ACHN (cell line): ENCODE data around the gene PHLPP1.
"Not testable (repeated sequence)": the region's sequence is repeated elsewhere in the genome, so short reads cannot be mapped to it uniquely, and the experiment has no call there.

Source experiments
- DNase-seq: peaks from one replicate; pipeline ENCODE4 v3.0.0-alpha.2; 2015
- in situ Hi-C: cut with HindIII; loops from 2 replicates; pipeline ENCODE4 v1.10.0; 2017; ENCODE audit warnings: low sequenced_read_pairs, low pct_ligation_motif_present, low pct_unique_long_range_greater_than_20kb

Gene PHLPP1

DNA sequence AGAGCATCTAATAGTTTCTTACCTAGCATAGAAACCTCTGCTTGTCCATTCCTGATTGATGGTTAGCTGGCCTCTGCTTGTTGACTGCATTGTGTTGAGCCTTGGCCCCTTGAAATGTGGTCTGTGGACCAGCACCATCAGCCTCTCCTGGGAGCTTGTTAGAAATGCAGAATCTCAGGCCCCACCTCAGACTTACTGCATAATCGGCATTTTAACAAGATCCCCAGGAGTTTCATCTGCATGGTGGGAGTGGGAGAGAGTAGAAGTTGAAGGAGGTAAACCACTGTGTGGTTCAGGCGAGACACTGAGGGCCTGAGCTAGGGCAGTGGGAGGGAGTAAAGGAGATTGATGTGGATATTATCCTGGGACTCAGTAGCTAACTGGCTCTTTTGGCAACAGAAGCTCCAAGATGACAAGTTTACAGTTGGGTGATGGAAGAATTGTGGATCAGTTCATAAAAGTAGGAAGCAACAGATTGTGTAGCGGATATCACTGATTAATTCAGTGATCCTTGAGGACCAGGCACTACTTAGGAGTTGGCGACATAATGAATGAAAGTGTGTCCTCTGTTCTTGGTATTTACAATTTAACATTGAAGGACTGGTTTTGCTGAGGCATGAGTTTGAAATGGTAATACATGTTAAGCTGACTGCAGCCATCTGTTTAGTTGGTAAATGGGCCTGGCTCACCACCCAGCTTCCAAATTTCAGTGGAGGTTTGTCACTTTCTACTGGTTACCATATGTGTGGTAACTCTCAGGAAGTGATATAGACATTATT, 20.9 kb downstream of the PHLPP1 start:
- in situ Hi-C loops = no loop called here
- no peak for DNase-seq

DNA sequence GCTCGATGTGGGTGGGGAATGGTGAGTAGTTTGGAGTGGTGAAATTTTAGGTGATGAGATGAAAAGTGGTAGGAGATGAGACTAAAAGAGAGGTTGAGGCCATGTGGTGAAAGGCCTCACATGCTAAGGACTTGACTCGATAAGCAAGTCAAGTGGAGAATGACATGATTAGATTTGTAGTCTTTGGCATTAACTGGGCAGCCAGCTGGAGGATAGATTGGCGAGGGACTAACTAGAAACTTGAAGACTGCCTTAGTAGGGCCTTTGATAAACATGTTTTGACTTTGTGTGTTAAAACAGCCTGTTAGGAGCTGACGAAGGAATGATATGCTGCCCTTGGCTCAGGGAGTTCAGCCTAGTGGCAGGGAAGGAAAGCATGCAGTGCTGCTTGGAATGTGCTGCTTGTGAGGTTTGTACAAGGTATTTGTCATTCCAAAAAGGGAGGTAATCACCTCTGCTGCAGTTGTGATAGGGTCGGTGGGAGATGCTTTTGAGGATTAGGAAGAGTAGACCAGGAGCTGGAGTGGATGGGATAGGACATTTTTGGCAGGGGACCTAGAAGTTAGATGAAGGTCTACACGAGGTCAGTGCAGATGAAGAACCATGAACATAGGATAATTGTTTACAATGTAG, 22.0 kb downstream of the PHLPP1 start:
- in situ Hi-C loops = no loop called here

DNA sequence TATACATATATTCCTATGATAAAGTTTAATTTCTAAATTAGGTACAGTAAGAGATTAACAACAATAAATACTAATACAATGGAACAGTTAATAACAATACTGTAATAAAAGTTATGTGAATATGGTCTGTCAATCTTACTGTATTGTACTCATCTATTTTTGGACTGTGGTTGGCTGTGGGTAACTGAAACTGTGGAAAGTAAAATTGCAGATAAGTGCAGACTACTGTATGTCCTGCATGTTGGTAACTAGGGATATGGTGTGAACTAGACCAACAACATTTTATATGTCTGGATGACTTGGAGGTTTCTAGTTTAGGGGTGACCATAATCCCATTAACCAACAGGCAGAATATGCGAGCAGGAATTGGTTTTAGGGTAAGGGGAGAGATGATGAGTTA, 23.3 kb downstream of the PHLPP1 start:
- in situ Hi-C loops = no loop called here
- no peak for DNase-seq

More for the DNA sequence above, 22.0 kb downstream of the PHLPP1 start:
- DNase-seq = no peak

DNA sequence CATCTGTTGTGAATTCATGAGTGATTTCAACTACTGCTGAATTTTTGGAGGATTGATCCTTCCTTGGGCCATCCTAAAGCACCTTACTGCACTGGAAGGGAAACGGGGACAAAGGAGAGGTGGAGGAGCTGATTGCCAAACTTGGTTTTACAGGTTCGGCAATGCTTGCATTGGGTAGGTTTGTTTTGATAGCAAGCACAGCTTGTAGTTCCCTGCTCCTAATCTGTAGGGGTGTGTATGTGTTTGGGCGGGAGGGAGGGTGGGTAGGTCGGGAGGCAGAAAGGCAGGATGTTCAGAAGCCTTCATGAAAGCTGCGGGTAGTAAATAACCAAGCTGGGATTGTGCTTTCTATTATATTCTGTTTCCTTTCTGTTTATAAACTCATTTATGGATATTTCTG, 24.6 kb downstream of the PHLPP1 start:
- DNase-seq = no peak
- in situ Hi-C loops = no loop called here

DNA sequence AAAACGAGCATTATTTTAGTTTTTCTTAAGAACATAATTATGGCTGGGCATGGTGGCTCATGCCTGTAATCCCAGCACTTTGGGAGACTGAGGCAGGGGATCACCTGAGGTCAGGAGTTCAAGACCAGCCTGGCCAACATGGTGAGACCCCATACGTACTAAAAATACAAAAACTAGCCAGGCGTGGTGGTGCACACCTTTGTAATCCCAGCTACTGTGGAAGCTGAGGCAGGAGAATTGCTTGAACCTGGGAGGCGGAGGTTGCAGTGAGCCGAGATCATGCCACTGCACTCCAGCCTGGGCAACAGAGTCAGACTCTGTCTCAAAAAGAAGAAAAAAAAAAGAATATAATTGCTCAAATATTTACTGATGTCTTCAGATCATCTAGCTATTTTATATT, 25.3 kb downstream of the PHLPP1 start:
- DNase-seq, in situ Hi-C loops: not testable (repeated sequence)

DNA sequence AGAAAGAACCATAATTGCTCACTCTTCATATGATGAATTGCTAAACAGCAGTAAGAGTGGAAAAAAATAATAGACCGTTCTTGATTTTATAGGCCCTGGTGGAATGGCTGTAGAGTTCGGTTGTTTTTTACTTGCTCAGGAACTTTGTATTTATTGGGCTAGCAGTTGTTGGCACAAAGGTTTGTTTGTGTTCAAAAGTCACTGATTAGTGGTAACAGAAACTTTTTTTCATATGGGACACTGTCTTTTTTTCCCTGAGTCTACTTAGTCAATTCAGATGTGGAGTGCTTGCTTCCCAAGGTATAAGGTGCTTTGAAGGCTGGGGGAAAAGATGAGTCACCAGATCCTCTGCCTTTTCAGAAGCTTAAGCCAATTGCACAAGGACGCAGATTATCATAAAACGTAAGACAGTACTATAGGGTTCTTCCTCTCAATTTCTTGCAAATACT, 25.8 kb downstream of the PHLPP1 start:
- in situ Hi-C loops = no loop called here
- DNase-seq = no peak

DNA sequence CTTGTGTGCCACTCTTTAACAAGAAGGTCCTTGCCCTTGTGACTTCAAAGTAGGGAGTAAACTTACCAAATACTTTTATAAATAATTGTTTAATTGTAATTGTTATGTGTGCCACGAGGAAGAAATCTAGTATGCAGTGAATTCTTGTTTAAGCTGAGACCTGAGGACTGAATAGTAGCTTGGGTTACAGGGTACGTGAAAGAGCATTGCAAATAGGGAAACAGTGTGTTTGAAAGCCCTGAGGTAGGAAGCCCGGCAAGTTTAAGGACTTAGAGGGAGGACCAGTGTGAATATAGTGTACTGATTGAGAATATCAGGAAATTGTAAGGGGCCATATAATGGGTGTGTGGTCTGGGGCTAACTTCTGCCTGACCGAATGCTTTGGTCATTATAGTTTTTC, 26.2 kb downstream of the PHLPP1 start:
- in situ Hi-C loops = no loop called here
- no peak for DNase-seq

DNA sequence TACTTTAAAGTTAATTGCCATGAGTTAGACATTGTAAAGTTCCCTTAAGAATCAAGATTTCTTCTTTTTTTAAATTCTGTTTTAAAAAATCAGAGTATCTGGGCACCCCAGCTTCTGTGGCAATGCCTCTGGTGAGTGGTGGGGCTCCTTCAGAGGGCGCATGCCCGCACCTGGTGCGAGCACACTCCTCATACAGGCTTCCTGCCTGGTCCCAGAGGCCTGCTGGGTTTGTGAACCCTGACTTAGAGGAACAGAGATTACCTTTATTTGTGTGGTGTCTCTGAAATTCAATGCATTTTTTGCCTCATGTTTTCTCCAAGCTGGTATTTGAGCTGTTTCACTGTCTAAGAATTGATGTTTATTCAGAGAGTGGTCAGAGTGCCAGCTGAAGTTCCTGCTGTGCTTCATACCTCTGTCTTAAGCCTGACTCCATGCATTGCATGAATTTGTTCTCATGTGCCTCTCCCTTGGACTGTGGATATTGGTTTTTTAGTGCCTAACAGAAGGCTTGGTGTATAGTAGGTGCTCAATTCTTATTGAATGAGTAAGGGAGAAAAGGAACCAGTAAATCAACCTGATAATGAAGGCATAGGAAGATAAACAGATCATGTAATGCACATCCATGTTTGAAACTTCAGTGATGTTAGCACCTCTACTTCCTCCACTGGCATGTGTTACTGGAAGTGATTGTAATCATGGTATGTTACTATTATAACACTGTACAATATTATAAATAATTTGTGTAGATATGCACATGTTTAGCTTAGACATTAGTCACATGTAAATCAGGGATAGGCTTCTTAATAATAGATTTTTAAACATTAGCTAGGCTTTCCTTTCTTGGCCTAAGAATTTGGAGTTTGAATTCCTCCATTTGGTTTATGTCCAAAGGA, 29.0 kb downstream of the PHLPP1 start:
- in situ Hi-C loops = no loop called here
- DNase-seq = no peak

DNA sequence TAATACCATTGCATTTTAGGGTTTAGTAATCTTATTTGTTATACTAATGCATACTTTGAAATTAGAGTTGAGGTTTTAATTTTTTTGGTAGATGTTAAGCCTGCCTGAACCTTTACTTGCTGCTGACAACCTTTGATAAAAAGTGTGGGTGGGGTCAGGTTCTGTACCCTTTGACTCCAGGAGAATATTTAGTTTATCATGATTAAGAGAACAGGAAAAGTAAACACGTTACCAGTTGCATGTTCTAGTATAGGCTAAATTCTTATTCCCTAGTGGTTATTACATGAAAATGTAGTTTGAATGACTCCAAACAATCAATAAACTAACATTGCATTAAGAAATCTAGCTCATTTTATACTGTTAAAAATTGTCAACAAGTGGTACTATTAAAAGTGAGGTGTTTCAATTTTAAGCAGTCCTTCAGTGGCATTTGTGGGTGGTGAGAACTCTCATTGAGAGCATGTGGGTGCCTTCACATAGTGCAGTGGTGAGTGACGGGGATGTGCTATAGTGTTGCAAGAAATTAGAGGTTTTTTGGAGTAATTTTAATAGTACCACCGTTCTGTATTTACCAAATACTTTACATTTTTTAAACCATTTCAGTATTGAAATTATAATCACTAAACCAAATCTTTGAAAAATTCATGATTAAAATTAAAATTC, 29.9 kb downstream of the PHLPP1 start:
- no peak for DNase-seq
- in situ Hi-C loops = no loop called here

DNA sequence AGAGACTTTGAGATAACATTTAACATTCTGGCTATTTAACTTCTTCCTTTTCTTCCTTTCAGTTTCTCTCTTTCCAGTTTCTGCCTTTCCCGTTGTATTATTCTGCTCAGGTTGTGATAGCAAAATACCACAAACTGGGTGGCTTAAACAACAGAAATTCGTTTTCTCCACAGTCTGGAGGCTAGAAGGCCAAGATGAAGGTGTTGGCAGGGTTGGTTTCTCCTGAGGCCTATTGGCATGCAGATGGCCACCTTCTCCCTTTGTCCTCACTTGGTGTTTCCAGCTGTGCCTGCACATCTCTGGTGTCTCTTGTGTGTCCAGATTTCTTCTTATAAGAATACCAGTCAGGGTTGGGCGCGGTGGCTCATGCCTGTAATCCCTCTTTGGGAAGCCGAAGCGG, 34.0 kb downstream of the PHLPP1 start:
- no peak for DNase-seq
- in situ Hi-C loops = no loop called here

DNA sequence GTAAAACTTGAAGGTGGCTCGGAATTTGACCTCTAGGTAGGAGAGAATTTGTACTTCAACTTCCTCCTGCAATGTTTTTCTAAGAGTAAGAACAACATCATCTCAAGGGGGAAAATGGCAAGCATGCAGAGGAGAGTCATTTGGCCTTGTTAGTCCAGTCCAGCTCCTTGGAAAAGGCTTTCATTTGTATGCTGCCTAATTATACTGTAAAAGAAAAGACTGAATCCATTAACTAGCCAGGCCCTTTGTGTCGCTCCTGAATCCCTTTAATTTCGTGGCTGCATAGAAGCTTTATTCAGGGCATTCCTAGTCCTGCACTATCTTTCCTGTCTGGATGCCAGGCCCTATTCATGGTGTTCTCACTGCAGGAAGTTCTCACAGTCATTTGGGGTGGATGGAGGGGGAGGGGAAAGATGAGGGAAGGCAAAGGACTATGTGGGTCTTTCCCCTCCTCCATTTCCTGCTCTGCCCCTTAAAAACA, 36.0 kb downstream of the PHLPP1 start:
- in situ Hi-C loops = no loop called here
- DNase-seq = peak; percentile 10

DNA sequence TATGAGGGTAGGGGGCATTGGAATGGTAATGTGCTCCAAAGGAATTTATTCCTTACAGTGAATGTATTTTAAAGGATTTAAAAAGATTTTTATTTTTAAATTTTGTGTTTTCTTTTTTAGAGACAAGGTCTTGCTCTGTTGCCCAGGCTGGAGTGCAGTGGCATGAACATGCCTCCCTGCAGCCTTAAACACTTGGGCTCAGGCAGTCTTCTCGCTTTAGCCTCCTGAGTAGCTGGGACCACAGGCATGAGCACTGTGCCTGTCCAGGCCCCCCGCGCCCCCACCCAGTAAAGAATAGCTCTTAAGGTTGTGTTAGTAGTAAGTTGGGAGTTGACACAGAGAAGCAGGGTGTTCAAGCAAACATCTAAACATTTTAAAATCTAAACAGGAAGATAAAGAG, 36.6 kb downstream of the PHLPP1 start:
- no peak for DNase-seq
- in situ Hi-C loops = no loop called here

DNA sequence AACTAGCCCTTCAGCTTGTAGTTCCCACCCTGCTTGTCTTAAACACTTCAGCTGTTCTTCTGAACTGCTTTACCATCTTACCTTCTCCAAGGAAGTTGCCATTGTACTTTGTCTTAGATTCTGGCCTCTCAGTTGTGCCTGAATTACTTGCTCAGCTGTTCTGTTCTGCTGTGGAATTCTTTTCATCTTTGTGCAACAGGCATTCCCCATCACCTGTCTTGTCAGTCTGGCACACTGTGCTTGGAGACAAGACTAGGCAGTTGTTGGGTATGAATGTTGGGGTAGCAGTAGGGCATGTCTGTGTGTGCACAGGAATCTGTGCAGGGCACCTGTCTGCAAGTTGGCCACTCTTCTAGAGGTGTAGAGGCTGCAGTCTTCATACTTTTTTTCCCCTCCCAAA, 38.7 kb downstream of the PHLPP1 start:
- DNase-seq = no peak
- in situ Hi-C loops = no loop called here

DNA sequence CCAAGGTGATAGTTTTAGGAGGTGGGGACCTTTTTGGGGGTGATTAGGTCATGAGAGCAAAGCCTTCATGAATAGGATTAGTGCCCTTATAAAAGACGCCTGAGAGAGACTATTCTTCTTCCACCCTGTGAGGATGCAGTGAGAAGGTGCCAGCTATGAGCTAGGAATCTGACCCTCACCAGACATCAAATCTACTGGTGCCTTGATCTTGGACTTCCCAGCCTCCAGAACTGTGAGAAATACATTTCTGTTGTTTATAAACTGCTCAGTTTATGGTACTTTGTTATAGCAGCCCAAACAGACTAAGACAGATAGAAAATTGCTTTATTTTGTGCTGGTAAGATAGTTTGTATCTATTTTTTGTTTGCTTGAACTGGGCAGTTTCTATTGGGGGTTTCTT, 40.1 kb downstream of the PHLPP1 start:
- in situ Hi-C loops = no loop called here

DNA sequence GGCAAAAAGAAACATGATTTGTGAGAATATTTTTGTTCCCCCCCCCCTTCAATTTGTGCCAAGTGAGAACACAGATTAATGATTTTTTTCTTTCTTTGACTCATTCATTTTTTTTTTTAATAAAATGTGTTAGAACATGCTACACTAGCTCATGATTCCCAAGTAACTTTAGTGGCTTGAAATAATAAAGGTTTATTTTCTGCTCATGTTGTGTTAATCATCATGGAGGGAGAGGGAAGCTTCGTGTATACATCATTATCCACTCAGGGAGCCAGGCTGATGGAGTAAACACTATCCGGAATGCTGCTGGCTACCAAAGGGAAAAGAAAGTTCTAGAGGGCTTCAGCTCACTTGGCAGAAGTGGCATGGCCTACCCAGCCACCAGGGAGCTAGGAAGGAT, 40.6 kb downstream of the PHLPP1 start:
- in situ Hi-C loops = no loop called here
- DNase-seq = no peak

More for the DNA sequence above, 40.1 kb downstream of the PHLPP1 start:
- no peak for DNase-seq

DNA sequence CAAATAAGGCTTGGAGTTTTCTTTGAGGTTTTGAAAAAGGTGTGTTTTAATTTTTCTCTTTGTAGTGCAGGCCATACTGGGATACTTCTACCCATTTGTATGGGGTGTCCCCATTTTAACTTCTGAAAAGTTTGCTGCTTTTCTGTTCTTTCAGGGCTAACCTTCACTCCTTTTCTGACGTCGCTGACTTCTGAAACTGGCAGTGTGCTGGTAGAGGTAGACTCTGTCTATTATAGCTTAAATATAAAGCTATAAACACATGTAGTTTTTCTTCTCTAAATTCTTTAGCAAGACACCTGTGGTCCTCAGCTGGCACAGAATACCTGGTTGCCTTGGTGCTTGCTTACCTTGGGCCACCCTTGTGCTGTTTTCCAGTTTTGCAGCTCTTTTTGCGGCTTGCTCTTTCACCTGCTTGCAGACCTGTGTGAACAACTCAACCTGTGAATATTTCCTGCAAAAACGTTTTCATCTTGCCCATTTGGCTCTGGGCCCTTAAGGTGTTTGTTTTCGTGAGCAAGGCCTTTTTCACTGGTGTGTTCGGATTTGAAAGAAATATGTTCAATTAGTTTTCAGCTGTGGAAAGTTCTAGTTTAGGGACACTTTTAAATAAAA, 42.2 kb downstream of the PHLPP1 start:
- DNase-seq = no peak
- in situ Hi-C loops = no loop called here

DNA sequence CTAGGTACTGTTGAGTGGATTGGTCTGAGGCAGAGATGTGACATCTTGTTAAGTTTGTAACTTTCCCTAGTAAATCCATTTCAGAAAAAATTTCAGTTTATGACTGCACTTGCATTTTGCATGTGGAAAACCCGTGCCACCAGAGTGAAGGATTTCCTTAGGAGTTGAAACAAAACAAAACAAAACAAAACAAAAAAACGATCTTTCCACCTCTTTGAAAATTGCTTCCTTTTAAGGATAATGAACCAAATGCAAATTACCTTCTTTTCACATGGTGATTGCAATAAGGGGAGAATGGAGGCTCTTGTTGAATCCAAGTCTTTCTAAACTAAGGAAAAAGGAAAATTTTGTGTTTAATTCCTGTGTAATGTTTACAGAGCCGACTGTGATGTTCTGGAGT, 43.2 kb downstream of the PHLPP1 start:
- no peak for DNase-seq
- in situ Hi-C loops = no loop called here

DNA sequence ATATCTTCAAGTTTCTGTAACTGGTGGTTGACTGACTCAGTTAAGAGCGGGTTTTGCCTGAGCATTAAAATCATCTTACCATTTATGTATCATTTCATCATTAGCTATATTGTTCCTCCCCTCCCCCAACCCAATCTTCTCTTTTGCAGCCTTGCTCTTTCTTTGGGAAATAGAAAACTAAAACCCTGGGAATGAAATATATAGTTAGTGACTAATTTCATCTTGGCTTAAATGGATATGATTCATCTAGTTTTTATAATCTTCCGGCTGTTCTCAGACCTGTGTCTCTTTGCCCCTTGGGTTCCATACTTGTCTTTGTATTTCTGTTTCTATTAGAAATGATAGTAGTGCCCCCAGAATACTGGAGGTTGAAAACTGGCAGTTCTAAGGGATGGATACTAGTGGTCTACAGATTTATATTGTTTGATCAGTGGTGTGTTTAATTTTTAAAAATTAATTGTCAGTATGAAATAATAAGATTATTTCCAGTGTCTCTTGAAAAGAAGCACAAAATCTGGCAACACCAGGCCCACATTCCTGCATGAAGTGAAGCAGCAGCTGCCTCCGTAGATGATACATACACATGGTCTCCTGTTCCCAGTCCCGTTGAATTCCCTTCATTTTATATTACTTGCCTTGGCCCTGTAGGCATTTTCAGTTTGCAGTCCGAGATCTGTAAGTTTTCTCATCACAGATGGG, 44.5 kb downstream of the PHLPP1 start:
- no peak for DNase-seq

More for the DNA sequence above, 44.5 kb downstream of the PHLPP1 start:
- in situ Hi-C loops = no loop called here
